ENCODE data around the gene RTL1.

RTL1 gene

DNA sequence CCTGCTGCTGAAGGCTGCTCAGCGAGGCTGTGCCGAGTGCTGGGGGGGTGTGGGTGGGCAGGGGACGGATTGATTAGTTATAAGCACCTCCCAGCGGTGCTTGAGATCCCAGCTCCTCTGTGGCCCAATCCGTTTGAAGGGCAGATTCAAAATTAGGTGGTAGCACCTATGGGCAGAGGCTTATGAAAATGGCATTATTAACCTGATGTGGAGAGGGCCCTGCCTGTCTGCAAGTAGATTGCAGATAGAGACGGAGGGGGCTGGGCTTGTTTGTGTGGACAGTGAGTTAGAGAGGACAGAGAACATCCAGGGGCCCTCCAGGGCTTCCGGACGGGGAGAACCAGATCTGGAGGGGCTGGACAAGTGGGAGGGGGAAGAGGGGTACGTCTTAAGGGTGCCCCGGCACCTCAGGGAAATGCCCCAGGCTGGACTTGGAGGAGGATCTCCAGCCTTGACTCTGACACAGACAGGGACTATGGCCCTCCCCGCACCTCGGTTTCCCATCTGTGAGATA lies at the start of gene RTL1:
Gene RTL1 (minus strand): TSS at position 51 of the 514 bp plus-strand sequence. CDS start 18,934 bp downstream, outside the sequence.
- no peak for DNase-seq

- no peak for DNase-seq
These were observed 46.5 kb upstream of the RTL1 start for GRCh38 chr14:100950024-100950423.

GRCh38 chr14:100944052-100944451 lies 40.5 kb upstream of the RTL1 start:
- no peak for DNase-seq

GRCh38 chr14:100930270-100930669 lies 26.7 kb upstream of the RTL1 start:
- DNase-seq, result no peak

DNA sequence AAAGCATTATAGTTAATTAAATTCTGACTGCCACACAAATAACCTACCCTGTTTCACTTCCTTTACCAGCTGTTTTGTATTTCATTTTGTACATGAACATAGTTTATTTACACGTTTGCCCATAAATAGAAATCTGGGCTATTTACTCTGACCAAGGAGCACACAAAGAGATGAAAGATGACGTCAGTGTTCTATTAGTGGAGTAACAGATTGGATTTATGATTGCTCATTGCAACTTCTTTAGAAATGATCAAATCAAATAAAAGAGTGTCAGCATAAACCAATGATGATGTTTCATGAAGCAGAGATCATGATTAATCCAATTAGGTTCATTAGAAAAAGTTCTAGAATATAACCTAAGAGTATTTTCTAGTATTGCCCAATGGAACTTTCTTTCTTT lies 12.0 kb upstream of the RTL1 start:
- no peak for DNase-seq

DNA sequence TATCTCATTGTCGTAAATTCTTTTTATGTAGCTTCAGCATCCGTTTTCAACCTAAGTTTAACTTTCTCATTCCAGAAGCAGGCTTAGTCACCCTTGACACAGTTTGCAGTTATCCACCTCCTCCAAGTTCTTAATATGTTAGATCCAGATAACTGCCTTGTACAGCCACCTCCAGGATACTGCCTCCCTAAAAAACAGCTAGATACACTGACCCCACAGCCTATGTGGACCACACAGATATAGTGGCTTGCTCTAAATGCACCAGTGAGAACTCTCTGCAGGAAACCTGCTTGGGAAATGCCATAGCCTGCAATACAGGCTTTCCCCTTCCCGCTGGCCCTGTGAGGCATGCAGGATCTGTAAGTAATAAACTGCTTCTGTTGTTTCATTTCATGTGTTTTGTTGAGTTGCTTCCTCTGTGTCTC lies 11.1 kb upstream of the RTL1 start:
- DNase-seq, result no peak

DNA sequence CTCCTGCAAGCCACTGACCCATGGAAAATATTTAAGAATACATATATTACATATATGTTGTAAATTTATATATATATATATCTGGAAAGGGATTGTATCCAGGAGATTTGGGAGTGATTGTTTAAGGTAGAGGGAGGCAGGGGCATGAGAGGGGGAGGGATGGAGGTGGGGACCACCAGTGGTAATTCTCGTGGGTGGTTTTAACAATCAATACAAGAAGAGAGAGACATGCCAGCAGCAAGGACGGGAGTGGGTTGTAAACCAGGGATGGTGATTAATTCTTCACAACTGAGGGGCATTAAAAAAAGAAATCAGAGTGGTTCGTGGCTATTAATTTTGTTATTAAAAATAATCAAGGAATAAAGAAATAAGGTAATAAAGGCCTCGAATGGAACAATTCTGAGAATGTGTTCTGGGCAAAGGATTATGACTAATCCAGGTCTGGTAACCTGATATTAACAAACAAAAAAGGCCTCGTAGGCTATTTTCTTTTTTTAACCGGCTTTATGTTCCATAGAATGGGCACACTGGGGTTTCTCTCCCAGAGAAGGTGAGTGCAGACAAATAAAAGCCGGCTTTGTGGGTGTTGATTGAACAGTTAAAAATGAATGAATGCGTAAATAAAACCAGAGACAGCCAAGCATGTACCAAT lies 8.3 kb upstream of the RTL1 start:
- no peak for DNase-seq

- DNase-seq, result no peak
These were observed 7.6 kb upstream of the RTL1 start for GRCh38 chr14:100910888-100911664.

DNA sequence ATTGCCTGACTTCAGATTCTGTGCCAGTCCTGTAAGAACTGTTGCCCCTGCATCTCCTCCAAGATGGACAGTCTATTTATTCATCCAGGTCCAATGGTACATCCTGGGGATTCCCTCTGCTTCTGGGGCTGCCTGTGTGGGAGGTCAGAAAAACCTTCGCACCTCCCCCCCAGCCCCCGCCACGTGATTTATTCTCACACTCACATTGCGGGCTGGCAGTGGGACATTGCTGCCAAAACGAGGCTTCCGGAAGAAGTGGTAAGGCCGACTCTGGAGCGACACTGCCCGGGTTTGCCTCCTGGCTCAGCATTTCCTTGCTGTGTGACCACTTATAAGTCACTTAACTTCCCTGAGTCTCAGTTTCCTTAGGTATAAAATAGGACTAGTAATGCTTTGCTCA lies 5.9 kb upstream of the RTL1 start:
- DNase-seq, result no peak

GRCh38 chr14:100907240-100907639 lies 3.7 kb upstream of the RTL1 start:
- no peak for DNase-seq

GRCh38 chr14:100906420-100906819 lies 2.9 kb upstream of the RTL1 start:
- no peak for DNase-seq

DNA sequence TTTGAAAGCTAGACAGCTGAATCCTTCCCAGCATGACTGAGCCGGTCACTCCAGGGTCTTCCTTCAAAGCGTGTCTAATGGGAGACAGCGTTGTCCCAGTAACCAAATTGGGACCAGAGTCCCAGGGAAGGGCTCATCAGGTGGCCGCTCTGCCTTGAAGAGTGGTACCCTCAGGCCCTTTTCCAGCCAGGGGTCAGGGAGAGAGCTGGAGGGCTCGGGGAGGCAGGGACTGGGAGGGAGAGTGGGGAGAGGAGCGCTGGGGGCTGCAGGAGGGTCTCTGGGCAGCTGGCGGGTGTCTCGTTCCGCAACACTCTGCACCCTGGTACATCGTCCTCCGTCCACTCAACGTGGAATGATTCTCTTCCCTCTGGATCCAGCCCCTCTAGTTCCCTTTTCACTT lies 1.6 kb upstream of the RTL1 start:
- DNase-seq, result no peak

- no peak for DNase-seq
These were observed 975 bp upstream of the RTL1 start for GRCh38 chr14:100904307-100905087.

GRCh38 chr14:100903134-100903468 lies 421 bp downstream of the RTL1 start:
- DNase-seq, result no peak

- no peak for DNase-seq
These were observed 1.0 kb downstream of the RTL1 start for GRCh38 chr14:100902295-100903133.

GRCh38 chr14:100901391-100902183 lies 1.9 kb downstream of the RTL1 start:
- no peak for DNase-seq

- no peak for DNase-seq
These were observed 2.6 kb downstream of the RTL1 start for GRCh38 chr14:100900837-100901390.

DNA sequence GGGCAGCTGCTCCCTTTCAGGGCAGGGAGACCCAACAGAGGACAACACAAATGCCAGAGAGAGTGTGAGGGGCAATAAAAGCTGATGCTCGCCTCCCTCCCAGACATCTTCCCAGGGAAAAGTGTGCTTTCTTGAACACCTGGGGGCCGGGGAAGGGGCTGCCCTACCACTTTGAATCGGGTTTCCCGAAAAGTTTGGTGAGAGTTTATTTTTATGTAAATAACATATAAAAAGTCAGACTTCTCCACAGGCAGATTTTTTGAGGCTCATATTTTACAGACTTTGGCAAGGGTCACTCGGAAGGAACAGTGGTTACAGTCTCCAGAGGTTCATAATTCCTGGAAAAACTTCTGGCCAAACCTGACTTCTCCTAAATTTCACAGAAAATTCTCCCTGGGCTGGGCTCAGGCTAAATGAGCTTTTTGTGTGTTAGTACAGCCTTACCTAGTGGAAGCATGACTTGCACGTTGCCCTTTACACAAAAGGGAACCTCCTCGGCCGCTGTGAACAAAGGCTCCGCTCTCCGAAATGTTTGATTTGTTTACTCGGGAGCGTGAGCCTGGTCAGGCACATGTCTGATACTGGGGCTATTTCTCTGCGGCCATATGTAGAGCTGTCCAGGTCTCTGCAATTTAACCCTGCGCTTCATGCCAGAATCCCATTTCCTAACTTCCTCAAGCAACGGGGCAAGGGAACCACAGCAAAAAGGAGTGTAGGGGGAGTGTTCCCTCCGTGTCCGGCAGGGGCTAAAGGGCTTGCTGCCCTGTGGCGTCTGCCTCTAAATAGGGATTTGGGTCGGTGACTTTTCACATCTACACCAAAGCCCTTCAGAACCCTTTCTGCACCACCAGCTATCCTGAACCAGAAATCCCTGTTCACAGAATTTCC lies 3.4 kb downstream of the RTL1 start:
- no peak for DNase-seq

- no peak for DNase-seq
These were observed 4.3 kb downstream of the RTL1 start for GRCh38 chr14:100898935-100899883.
